SU-DHL-6 (cell line): ENCODE measurements around the gene ANK3.

Experiments
- H2AFZ ChIP-seq: fragments of 200-600 bp; sonication (generic); 2 replicates; pipeline ENCODE4 v1.6.1; 2014; ENCODE audit warnings: low read depth, mild to moderate bottlenecking, moderate library complexity, mixed read lengths, antibody characterized with exemption, low read length; ENCODE audit not compliant: severe bottlenecking
- H3F3A ChIP-seq: fragments of 200-600 bp; shearing (Covaris generic); 2 replicates; pipeline ENCODE4 v1.6.0; 2016; ENCODE audit warnings: antibody characterized with exemption, mild to moderate bottlenecking; ENCODE audit not compliant: insufficient read depth
- H3K27ac ChIP-seq: fragments of 200-600 bp; sonication (generic); 2 replicates; pipeline ENCODE4 v1.5.1; 2016; ENCODE audit warnings: low read depth, mild to moderate bottlenecking, low read length, moderate library complexity, mixed read lengths
- H3K27me3 ChIP-seq: fragments of 200-600 bp; sonication (generic), shearing (Covaris generic); 2 replicates; pipeline ENCODE4 v1.6.0; 2014; ENCODE audit warnings: mild to moderate bottlenecking, low read length
- H3K36me3 ChIP-seq: fragments of 200-600 bp; sonication (generic); 2 replicates; pipeline ENCODE4 v1.6.1; 2014; ENCODE audit warnings: mild to moderate bottlenecking, low read length, mixed read lengths
- H3K4me2 ChIP-seq: fragments of 300-600, 200-600 bp; shearing (Covaris generic), sonication (generic); 2 replicates; pipeline ENCODE4 v1.6.0; 2014; ENCODE audit warnings: low read length, low read depth, mild to moderate bottlenecking; ENCODE audit not compliant: poor library complexity, severe bottlenecking
- H3K4me3 ChIP-seq: fragments of 200-600 bp; sonication (generic); 2 replicates; pipeline ENCODE4 v1.5.1; 2014; ENCODE audit warnings: antibody characterized with exemption, low read length, mild to moderate bottlenecking, mixed read lengths; ENCODE audit not compliant: insufficient read depth, poor library complexity, severe bottlenecking
- H3K79me2 ChIP-seq: fragments of 200-600 bp; sonication (generic); 2 replicates; pipeline ENCODE4 v1.6.1; 2014; ENCODE audit warnings: mild to moderate bottlenecking, low read length, moderate library complexity; ENCODE audit not compliant: insufficient read depth
- H3K9ac ChIP-seq: fragments of 200-600 bp; sonication (generic); 2 replicates; pipeline ENCODE4 v1.7.0; 2014; ENCODE audit warnings: mild to moderate bottlenecking, low read length
- H3K9me2 ChIP-seq: fragments of 200-600 bp; sonication (generic); replicated peaks from 2 replicates; pipeline ENCODE4 v1.6.1; 2014; ENCODE audit warnings: low read length; ENCODE audit not compliant: insufficient read depth
- H3K9me3 ChIP-seq: fragments of 200-600 bp; sonication (generic); 2 replicates; pipeline ENCODE4 v1.6.1; 2014; ENCODE audit warnings: low read length, mixed read lengths; ENCODE audit not compliant: insufficient read depth
- H4K20me1 ChIP-seq: fragments of 200-600 bp; sonication (generic); 2 replicates; pipeline ENCODE4 v1.6.1; 2014; ENCODE audit warnings: low read depth, mild to moderate bottlenecking, antibody characterized with exemption, low read length, moderate library complexity, mixed read lengths
- CTCF ChIP-seq: fragments of 200-600 bp; sonication (generic); IDR thresholded peaks from one replicate; pipeline ENCODE4 v1.5.1; 2017; ENCODE audit warnings: antibody characterized with exemption, mild to moderate bottlenecking, low read length, moderate library complexity; ENCODE audit not compliant: insufficient read depth, poor library complexity, severe bottlenecking
- EZH2phosphoT487 ChIP-seq: fragments of 200-600 bp; sonication (generic), shearing (Covaris generic); conservative IDR thresholded peaks from 2 replicates; pipeline ENCODE4 v1.6.1; 2018; ENCODE audit warnings: mild to moderate bottlenecking, antibody characterized with exemption, low read length, moderate library complexity, mixed read lengths

ANK3 gene

DNA sequence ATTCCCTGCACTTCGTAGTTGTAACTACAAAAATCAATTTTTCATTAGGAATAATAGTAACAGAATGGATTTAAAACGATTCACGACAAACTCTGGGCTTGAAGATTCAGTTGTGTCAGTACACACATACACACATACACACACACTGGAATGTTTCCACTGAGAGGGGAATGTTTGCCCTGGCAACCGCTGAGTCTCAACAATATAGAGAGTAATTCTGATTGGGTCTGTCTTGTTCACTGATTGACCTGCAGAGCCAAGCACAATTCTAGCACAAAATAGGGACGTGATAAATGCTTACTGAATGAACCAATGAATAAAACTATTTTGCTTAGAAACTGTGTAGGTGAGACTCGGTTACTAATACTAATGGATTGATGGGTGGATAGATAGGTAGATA is 278.9 kb downstream of the ANK3 start:
- TF ChIP-seq CTCF = no peak
- TF ChIP-seq EZH2phosphoT487 = no peak

DNA sequence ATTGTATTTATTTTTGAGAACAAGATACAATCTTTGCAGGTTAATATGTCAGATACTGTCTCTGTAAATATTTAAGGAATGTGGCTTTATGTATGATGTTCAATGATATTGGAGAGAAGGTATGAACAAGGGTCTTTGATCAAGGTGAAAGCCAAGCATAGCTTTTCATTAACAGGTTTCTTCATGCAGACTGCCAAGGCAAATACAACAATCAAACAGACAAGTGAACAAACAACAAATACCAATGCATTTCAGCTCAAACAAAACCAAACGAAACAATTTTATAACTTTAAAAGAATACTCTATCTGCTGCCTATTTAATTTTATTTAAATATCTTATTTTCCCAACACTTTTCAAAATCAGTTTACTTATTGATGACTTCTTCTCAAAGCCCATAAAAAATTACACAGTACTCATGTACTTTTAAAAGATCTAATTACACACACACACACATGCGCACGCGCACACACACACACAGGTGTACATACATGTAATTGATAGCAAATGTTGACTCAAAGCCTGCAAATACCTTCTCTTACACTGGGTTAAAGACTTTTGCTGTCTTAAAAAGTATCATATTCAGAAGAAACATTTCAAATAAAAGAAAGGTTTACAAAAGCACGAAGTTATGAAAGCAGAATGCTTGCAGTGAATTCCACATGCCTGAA is 282.2 kb downstream of the ANK3 start:
- Histone ChIP-seq H3K79me2 (no peaks in the 10 kb centered on the region), H3K4me2 (no peak overlapping the region), H3K9ac (no peak overlapping the region), H3K9me2 (no peaks in the 10 kb centered on the region), H3K9me3 (no peaks in the 10 kb centered on the region), H3F3A (no peaks in the 10 kb centered on the region), H3K27me3 (no peaks in the 10 kb centered on the region), H4K20me1 (no peaks in the 10 kb centered on the region), H3K36me3 (peaks cover 16% of the 10 kb centered on the region; the same call in 1 of the 2 replicates), H2AFZ (no peak overlapping the region), H3K27ac (no peak overlapping the region), H3K4me3 (no peak overlapping the region)
- TF ChIP-seq EZH2phosphoT487 = no peak
- no peak for TF ChIP-seq CTCF

More for the DNA sequence above, 278.9 kb downstream of the ANK3 start:
- 0 out of 2 replicates have a peak, but pooled peaks cover 4% of the 10 kb centered on the region for H3K36me3 ChIP-seq
- no peaks in the 10 kb centered on the region for H3K27me3 ChIP-seq
- 0 out of 2 replicates have a peak, but pooled peaks cover 5% of the 10 kb centered on the region for H3F3A ChIP-seq
- H3K4me3 ChIP-seq = no peak overlapping the region
- H2AFZ ChIP-seq = no peak overlapping the region
- H3K9me2 ChIP-seq = no peaks in the 10 kb centered on the region
- H3K79me2 ChIP-seq = no peaks in the 10 kb centered on the region
- H3K27ac ChIP-seq = no peak overlapping the region
- no peak overlapping the region for H3K4me2 ChIP-seq
- H3K9ac ChIP-seq = no peak overlapping the region
- no peaks in the 10 kb centered on the region for H3K9me3 ChIP-seq
- no peaks in the 10 kb centered on the region for H4K20me1 ChIP-seq

DNA sequence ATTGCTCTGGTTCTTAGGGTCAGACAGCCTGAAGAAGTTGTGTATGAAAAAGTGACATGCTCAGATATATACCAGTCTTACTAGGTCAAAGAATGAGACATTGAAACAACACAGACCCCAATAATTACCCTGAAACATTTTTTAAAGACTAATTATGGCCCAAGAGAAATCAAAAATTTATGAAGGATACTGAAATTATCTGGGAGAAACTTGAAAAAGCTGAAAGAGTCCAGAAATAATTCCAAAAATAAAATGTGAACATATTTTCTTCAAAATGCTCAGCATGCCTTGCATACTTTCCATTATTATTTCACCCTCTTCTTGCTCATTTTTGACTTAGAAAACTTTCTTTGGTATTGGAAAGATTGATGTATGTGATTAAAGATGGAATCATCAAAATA is 284.4 kb downstream of the ANK3 start:
- Histone ChIP-seq H3K9ac (no peak overlapping the region), H3K79me2 (no peaks in the 10 kb centered on the region), H3K4me2 (no peak overlapping the region), H4K20me1 (no peaks in the 10 kb centered on the region), H3K27me3 (no peaks in the 10 kb centered on the region), H2AFZ (no peak overlapping the region), H3K36me3 (peaks cover 16% of the 10 kb centered on the region; the same call in 1 of the 2 replicates), H3K4me3 (no peak overlapping the region), H3K9me2 (no peaks in the 10 kb centered on the region), H3K9me3 (no peaks in the 10 kb centered on the region), H3K27ac (no peak overlapping the region), H3F3A (no peaks in the 10 kb centered on the region)
- TF ChIP-seq CTCF (no peak), EZH2phosphoT487 (no peak)
